Measurements from ENCODE around the gene HNRNPA3.

Gene HNRNPA3

GRCh38 chr2:177235855-177236437 is 23.4 kb downstream of the HNRNPA3 start:
- Histone ChIP-seq H3K27ac (ENCODE audit: extremely low read depth, low read depth, low read length) (no peak overlapping the region), H3K36me3 (ENCODE audit: control insufficient read depth in 2 of 2, insufficient read depth in 1 of 2, low read length in 2 of 2) (peaks cover 7 to 35% of the 10 kb centered on the region in 2 experiments), H3K9me3 (ENCODE audit: control insufficient read depth, insufficient read depth, low read depth, low read length) (no peaks in the 10 kb centered on the region), H3K4me3 (ENCODE audit: low read depth, low read length) (no peak overlapping the region), H3K4me1 (ENCODE audit: control insufficient read depth, insufficient read depth, low read length) (peaks cover 10% of the 10 kb centered on the region)
- TF ChIP-seq ZNF221 (tag by site-specific recombination; IDR thresholded peaks at IDR 0.05; ENCODE audit: borderline replicate concordance) (no peak), ZNF146 (tag by site-specific recombination; IDR thresholded peaks at IDR 0.05) (no peak), ZNF792 (tag by site-specific recombination; IDR thresholded peaks at IDR 0.05) (no peak), ZNF366 (tag by site-specific recombination; conservative IDR thresholded peaks at IDR 0.05) (no peak), ZNF239 (tag by site-specific recombination; IDR thresholded peaks at IDR 0.05) (no peak), ZNF677 (tag by site-specific recombination; IDR thresholded peaks at IDR 0.05) (no peak), ZNF223 (tag by site-specific recombination; IDR thresholded peaks at IDR 0.05) (no peak), SP7 (tag by site-specific recombination; IDR thresholded peaks at IDR 0.05) (no peak)
- POLR2A ChIA-PET = no interaction called here
- CTCF ChIA-PET = interaction anchor here (0.8 kb wide), 1 partner anchor 361 kb away, joined by 3 read pairs; no protein-coding TSS in a partner anchor

GRCh38 chr2:177237932-177238331 is 25.3 kb downstream of the HNRNPA3 start:
- TF ChIP-seq ZNF169 (tag by site-specific recombination; IDR thresholded peaks at IDR 0.05) (no peak), ZNF26 (tag by site-specific recombination; IDR thresholded peaks at IDR 0.05) (no peak), ZNF558 (tag by site-specific recombination; IDR thresholded peaks at IDR 0.05) (no peak), ZNF600 (tag by site-specific recombination; IDR thresholded peaks at IDR 0.05) (no peak), ZNF175 (tag by site-specific recombination; IDR thresholded peaks at IDR 0.05) (no peak), ZNF2 (tag by site-specific recombination; IDR thresholded peaks at IDR 0.05) (no peak), SP3 (tag by site-specific recombination; IDR thresholded peaks at IDR 0.05) (no peak), ZNF843 (tag by site-specific recombination; IDR thresholded peaks at IDR 0.05) (no peak), ZNF211 (tag by site-specific recombination; IDR thresholded peaks at IDR 0.05; ENCODE audit: low read depth) (no peak)
- ChIA-PET POLR2A (interaction anchor here (1.6 kb wide), 1 partner anchor 25 kb away, joined by 4 read pairs; no protein-coding TSS in a partner anchor), CTCF (interaction anchor here (3.9 to 4.5 kb wide), 2 partner anchors 16 to 26 kb away, joined by 16 to 33 read pairs; partner anchors contain the start of gene NFE2L2)
- H3K9me3 ChIP-seq (ENCODE audit: control insufficient read depth, insufficient read depth, low read depth, low read length) = no peaks in the 10 kb centered on the region
- peaks cover 3 to 15% of the 10 kb centered on the region in 2 experiments; a peak in 2 of 3 replicates for H3K36me3 ChIP-seq (ENCODE audit: control insufficient read depth in 2 of 2, insufficient read depth in 1 of 2, low read length in 2 of 2)
- H3K27ac ChIP-seq (ENCODE audit: extremely low read depth, low read depth, low read length) = no peak overlapping the region
- no peak overlapping the region for H3K4me3 ChIP-seq (ENCODE audit: low read depth, low read length)
- H3K4me1 ChIP-seq (ENCODE audit: control insufficient read depth, insufficient read depth, low read length) = peaks cover 21% of the 10 kb centered on the region

GRCh38 chr2:177239053-177239452 is 26.5 kb downstream of the HNRNPA3 start:
- ChIA-PET POLR2A (interaction anchor here (0.6 to 3.3 kb wide), 2 partner anchors 25 to 75 kb away, joined by 3 to 18 read pairs; partner anchors contain the start of gene NFE2L2), CTCF (interaction anchor here (3.9 to 4.5 kb wide), 2 partner anchors 15 to 25 kb away, joined by 16 to 33 read pairs; partner anchors contain the start of gene NFE2L2)
- Histone ChIP-seq H3K4me1 (ENCODE audit: control insufficient read depth, insufficient read depth, low read length) (peaks cover 27% of the 10 kb centered on the region), H3K36me3 (ENCODE audit: control insufficient read depth in 2 of 2, insufficient read depth in 1 of 2, low read length in 2 of 2) (peaks cover 3% of the 10 kb centered on the region in 2 experiments; a peak in 2 of 3 replicates), H3K27ac (ENCODE audit: extremely low read depth, low read depth, low read length) (no peak overlapping the region), H3K4me3 (ENCODE audit: low read depth, low read length) (no peak overlapping the region), H3K9me3 (ENCODE audit: control insufficient read depth, insufficient read depth, low read depth, low read length) (no peaks in the 10 kb centered on the region)
- TF ChIP-seq BCL6B (tag by site-specific recombination; IDR thresholded peaks at IDR 0.05) = no peak
- TF ChIP-seq SALL2 (tag by site-specific recombination; IDR thresholded peaks at IDR 0.05; ENCODE audit: borderline replicate concordance) = no peak
- no peak for TF ChIP-seq ZNF837 (tag by site-specific recombination; IDR thresholded peaks at IDR 0.05)
- no peak for TF ChIP-seq ZNF645 (tag by site-specific recombination; IDR thresholded peaks at IDR 0.05)
- TF ChIP-seq ZNF514 (tag by site-specific recombination; IDR thresholded peaks at IDR 0.05) = no peak
- TF ChIP-seq WT1 (tag by site-specific recombination; IDR thresholded peaks at IDR 0.05) = no peak
- TF ChIP-seq IKZF3 (tag by site-specific recombination; IDR thresholded peaks at IDR 0.05) = no peak
